Right forelimb (tissue), 1 donor: ENCODE data around the gene ITPR2.
"Not testable (repeated sequence)": the region's sequence is repeated elsewhere in the genome, so short reads cannot be mapped to it uniquely, and the experiment has no call there.

Experiments used
- DNase-seq: peaks from one replicate; pipeline ENCODE4 v3.0.0-alpha.2; 2018

Gene ITPR2

GRCh38 chr12:26319511-26319910 is 513.5 kb downstream of the ITPR2 start:
- DNase-seq = peak; percentile 60

- DNase-seq = peak; percentile 48
Observed at GRCh38 chr12:26318661-26319068, 514.3 kb downstream of the ITPR2 start.

- DNase-seq = no peak
Observed at GRCh38 chr12:26317942-26318575, 514.9 kb downstream of the ITPR2 start.

- DNase-seq = not testable (repeated sequence)
Observed at GRCh38 chr12:26314103-26314502, 518.9 kb downstream of the ITPR2 start.

GRCh38 chr12:26310489-26310888 is 522.5 kb downstream of the ITPR2 start:
- not testable (repeated sequence) for DNase-seq

GRCh38 chr12:26309634-26310033 is 523.4 kb downstream of the ITPR2 start:
- DNase-seq = no peak

GRCh38 chr12:26304273-26304672 is 528.7 kb downstream of the ITPR2 start:
- no peak for DNase-seq

GRCh38 chr12:26303418-26303817 is 529.6 kb downstream of the ITPR2 start:
- DNase-seq = no peak

- no peak for DNase-seq
Observed at GRCh38 chr12:26302776-26303175, 530.2 kb downstream of the ITPR2 start.

GRCh38 chr12:26299751-26300150 is 533.2 kb downstream of the ITPR2 start:
- no peak for DNase-seq

GRCh38 chr12:26298785-26299621 is 534.0 kb downstream of the ITPR2 start:
- no peak for DNase-seq

- DNase-seq = no peak
Observed at GRCh38 chr12:26297396-26298070, 535.5 kb downstream of the ITPR2 start.

- no peak for DNase-seq
Observed at GRCh38 chr12:26295001-26295400, 538.0 kb downstream of the ITPR2 start.

GRCh38 chr12:26293612-26294011 is 539.4 kb downstream of the ITPR2 start:
- DNase-seq = no peak

GRCh38 chr12:26292596-26292995 is 540.4 kb downstream of the ITPR2 start:
- no peak for DNase-seq

- no peak for DNase-seq
Observed at GRCh38 chr12:26290565-26290964, 542.4 kb downstream of the ITPR2 start.

- peak; percentile 70 for DNase-seq
Observed at GRCh38 chr12:26287671-26288381, 545.2 kb downstream of the ITPR2 start.
